ENCODE results near the gene PAPPA.

The PAPPA gene

GRCh38 chr9:116152941-116153764 lies 438 bp upstream of the PAPPA start:
- peak; percentile 83 for DNase-seq

- DNase-seq, result no peak
These were observed 864 bp downstream of the PAPPA start for GRCh38 chr9:116154334-116154975.

GRCh38 chr9:116154976-116155697 lies 1.5 kb downstream of the PAPPA start:
- no peak for DNase-seq

GRCh38 chr9:116155698-116156039 lies 2.1 kb downstream of the PAPPA start:
- peak; percentile 26 for DNase-seq

GRCh38 chr9:116156621-116157314 lies 3.2 kb downstream of the PAPPA start:
- DNase-seq, result peak; percentile 26

- peak; percentile 41 for DNase-seq
These were observed 4.0 kb downstream of the PAPPA start for GRCh38 chr9:116157436-116158138.

GRCh38 chr9:116160676-116161571 lies 7.3 kb downstream of the PAPPA start:
- DNase-seq, result no peak

- DNase-seq, result no peak
These were observed 8.7 kb downstream of the PAPPA start for GRCh38 chr9:116162241-116162781.

- DNase-seq, result no peak
These were observed 9.9 kb downstream of the PAPPA start for GRCh38 chr9:116163293-116164055.

GRCh38 chr9:116165912-116166311 lies 12.3 kb downstream of the PAPPA start:
- DNase-seq, result no peak

- DNase-seq, result no peak
These were observed 13.1 kb downstream of the PAPPA start for GRCh38 chr9:116166713-116167112.

- DNase-seq, result no peak
These were observed 14.6 kb downstream of the PAPPA start for GRCh38 chr9:116168231-116168630.

GRCh38 chr9:116172216-116172615 lies 18.6 kb downstream of the PAPPA start:
- no peak for DNase-seq

- no peak for DNase-seq
These were observed 20.8 kb downstream of the PAPPA start for GRCh38 chr9:116174347-116174746.

- no peak for DNase-seq
These were observed 22.0 kb downstream of the PAPPA start for GRCh38 chr9:116175614-116176013.

- DNase-seq, result no peak
These were observed 25.1 kb downstream of the PAPPA start for GRCh38 chr9:116178481-116179211.

GRCh38 chr9:116179568-116179967 lies 26.0 kb downstream of the PAPPA start:
- DNase-seq, result no peak

GRCh38 chr9:116181853-116182610 lies 28.4 kb downstream of the PAPPA start:
- DNase-seq, result no peak

GRCh38 chr9:116182876-116183275 lies 29.3 kb downstream of the PAPPA start:
- no peak for DNase-seq
